ENCODE data around the gene OSER1.
"Not testable (repeated sequence)": the region's sequence is repeated elsewhere in the genome, so short reads cannot be mapped to it uniquely, and the experiment has no call there.

OSER1 gene

GRCh38 chr20:44200371-44200770 is 10.2 kb downstream of the OSER1 start:
- DNase-seq (ENCODE audit: low read depth) = no peak

- no peak for DNase-seq (ENCODE audit: low read depth)
Measured at GRCh38 chr20:44199877-44200276, 10.7 kb downstream of the OSER1 start.

- DNase-seq (ENCODE audit: low read depth) = no peak
Measured at GRCh38 chr20:44198872-44199271, 11.7 kb downstream of the OSER1 start.

GRCh38 chr20:44196271-44196670 is 14.3 kb downstream of the OSER1 start:
- no peak for DNase-seq (ENCODE audit: low read depth)

GRCh38 chr20:44195605-44196004 is 15.0 kb downstream of the OSER1 start:
- no peak for DNase-seq (ENCODE audit: low read depth)

GRCh38 chr20:44193801-44194200 is 16.8 kb downstream of the OSER1 start:
- DNase-seq (ENCODE audit: low read depth) = no peak

GRCh38 chr20:44191640-44192039 is 18.9 kb downstream of the OSER1 start:
- not testable (repeated sequence) for DNase-seq (ENCODE audit: low read depth)

- DNase-seq (ENCODE audit: low read depth) = not testable (repeated sequence)
Measured at GRCh38 chr20:44190197-44190852, 20.2 kb downstream of the OSER1 start.

- DNase-seq (ENCODE audit: low read depth) = no peak
Measured at GRCh38 chr20:44188752-44189151, 21.8 kb downstream of the OSER1 start.

- peak; percentile 63 for DNase-seq (ENCODE audit: low read depth)
Measured at GRCh38 chr20:44187772-44188709, 22.5 kb downstream of the OSER1 start.

GRCh38 chr20:44187054-44187771 is 23.4 kb downstream of the OSER1 start, which contains the start of gene JPH2:
TSS of gene JPH2 (minus strand) at chr20:44187188. CDS start at chr20:44186705, 483 bp downstream.
- DNase-seq (ENCODE audit: low read depth) = peak; percentile 81

GRCh38 chr20:44186674-44187053 is 23.9 kb downstream of the OSER1 start:
- DNase-seq (ENCODE audit: low read depth) = no peak

- DNase-seq (ENCODE audit: low read depth) = no peak
Measured at GRCh38 chr20:44186201-44186600, 24.4 kb downstream of the OSER1 start.

- DNase-seq (ENCODE audit: low read depth) = no peak
Measured at GRCh38 chr20:44185574-44185973, 25.0 kb downstream of the OSER1 start.

GRCh38 chr20:44183282-44183681 is 27.3 kb downstream of the OSER1 start:
- no peak for DNase-seq (ENCODE audit: low read depth)

GRCh38 chr20:44182863-44183262 is 27.7 kb downstream of the OSER1 start:
- no peak for DNase-seq (ENCODE audit: low read depth)

GRCh38 chr20:44182135-44182765 is 28.3 kb downstream of the OSER1 start:
- DNase-seq (ENCODE audit: low read depth) = no peak

GRCh38 chr20:44181611-44182010 is 29.0 kb downstream of the OSER1 start:
- DNase-seq (ENCODE audit: low read depth) = no peak

GRCh38 chr20:44180814-44181213 is 29.8 kb downstream of the OSER1 start:
- no peak for DNase-seq (ENCODE audit: low read depth)

GRCh38 chr20:44176833-44177534 is 33.6 kb downstream of the OSER1 start:
- DNase-seq (ENCODE audit: low read depth) = no peak

- no peak for DNase-seq (ENCODE audit: low read depth)
Measured at GRCh38 chr20:44174996-44175765, 35.4 kb downstream of the OSER1 start.

Measured in GM04503 (cell line).